Stimulated activated CD4-positive, alpha-beta T cell treated with anti-CD3 and anti-CD28 coated beads, Interleukin-12 subunit alpha, Interleukin-12 subunit beta, amount 100 ng/mL, for 24 hours (primary cell): ENCODE results near the gene MRFAP1L1.
A peak's percentile ranks its signal among the peaks of the same experiment; 100 is the strongest.

ENCODE experiments used
- DNase-seq, 2 experiments: peaks; one replicate each; pipeline ENCODE4 v3.0.0-alpha.2; 2020; ENCODE audit warnings: low read depth in 2 of 2

The MRFAP1L1 gene

DNA sequence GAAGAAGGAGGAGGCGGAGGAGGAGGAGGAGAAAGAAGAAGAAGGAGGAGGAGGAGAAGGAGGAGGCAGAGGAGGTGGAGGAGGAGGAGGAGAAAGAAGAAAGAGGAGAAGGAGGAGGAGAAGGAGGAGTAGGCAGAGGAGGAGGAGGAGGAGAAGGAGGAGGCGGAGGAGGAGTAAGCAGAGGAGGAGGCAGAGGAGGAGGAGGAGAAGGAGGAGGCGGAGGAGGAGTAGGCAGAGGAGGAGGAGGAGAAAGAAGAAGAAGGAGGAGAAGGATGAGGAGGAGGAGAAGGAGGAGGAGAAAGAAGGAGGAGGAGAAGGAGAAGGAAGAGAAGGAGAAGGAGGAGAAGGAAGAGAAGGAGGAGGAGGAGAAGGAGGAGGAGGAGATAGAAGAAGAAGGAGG is 49.2 kb downstream of the MRFAP1L1 start:
- DNase-seq: no peak

DNA sequence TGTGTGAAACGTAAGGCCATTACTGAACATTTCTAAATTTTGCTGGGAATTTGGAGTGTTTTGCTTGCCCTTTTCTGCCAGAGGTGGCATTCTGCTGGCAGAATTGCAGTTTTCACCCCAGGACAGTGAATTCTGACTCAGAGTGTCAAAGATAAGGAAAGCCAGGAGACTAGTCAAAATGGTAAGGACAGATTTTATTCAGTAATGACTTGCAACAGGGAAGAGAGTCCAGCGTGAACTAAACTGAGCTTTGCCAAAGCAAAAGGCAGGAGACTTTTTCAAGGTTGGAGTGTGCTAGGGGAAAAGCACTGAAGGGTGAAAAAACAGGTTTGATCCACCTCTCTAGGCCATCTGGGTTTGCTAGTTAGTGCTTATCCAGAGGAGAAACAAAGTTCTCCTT is 49.8 kb downstream of the MRFAP1L1 start:
- no peak for DNase-seq

DNA sequence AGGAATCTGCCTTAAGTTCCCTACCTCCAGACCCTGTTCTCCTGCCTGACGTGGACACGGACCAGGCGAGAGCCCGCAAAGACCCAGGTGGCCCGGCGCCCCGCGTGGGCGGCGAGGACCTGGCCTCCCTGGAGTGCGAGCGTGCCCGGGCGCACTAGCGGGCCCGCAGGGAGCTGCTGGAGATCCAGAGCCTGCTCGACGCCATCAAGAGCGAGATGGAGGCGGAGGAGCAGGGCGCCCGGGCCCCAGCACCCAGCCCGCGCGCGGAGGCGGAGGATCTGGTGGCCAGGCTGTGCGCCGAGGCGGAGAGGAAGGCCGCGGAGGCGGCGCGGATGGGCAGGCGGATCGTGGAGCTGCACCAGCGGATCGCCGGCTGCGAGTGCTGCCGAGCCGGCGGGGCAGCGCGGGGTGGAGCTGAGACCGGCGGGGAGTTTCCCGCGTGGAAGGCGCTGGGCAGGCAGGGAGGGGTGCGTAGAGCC is 51.0 kb downstream of the MRFAP1L1 start:
- peak; percentile 29 for DNase-seq

DNA sequence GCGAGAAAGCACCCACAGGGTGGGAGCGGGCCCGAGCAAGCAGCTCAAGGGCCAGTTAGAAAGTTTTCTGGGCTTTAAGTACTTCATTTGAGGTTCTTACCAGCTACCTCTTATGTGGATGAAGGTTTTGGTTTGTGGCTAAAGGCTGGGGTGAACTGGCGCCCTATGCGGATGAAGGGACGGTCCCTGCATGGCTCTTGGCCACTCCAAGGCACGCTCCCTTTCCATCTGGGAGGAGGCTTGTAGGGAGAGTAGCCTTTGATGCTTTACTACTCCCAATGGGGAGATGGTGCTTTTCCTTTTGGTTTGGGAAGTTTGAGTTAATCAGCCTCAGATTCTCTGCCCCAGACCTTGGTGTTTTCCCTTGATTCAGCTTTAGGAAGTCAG is 51.5 kb downstream of the MRFAP1L1 start:
- no peak for DNase-seq
